ENCODE results near the gene INSL3.
"Not testable (repeated sequence)": the region's sequence is repeated elsewhere in the genome, so short reads cannot be mapped to it uniquely, and the experiment has no call there.

INSL3 gene

DNA sequence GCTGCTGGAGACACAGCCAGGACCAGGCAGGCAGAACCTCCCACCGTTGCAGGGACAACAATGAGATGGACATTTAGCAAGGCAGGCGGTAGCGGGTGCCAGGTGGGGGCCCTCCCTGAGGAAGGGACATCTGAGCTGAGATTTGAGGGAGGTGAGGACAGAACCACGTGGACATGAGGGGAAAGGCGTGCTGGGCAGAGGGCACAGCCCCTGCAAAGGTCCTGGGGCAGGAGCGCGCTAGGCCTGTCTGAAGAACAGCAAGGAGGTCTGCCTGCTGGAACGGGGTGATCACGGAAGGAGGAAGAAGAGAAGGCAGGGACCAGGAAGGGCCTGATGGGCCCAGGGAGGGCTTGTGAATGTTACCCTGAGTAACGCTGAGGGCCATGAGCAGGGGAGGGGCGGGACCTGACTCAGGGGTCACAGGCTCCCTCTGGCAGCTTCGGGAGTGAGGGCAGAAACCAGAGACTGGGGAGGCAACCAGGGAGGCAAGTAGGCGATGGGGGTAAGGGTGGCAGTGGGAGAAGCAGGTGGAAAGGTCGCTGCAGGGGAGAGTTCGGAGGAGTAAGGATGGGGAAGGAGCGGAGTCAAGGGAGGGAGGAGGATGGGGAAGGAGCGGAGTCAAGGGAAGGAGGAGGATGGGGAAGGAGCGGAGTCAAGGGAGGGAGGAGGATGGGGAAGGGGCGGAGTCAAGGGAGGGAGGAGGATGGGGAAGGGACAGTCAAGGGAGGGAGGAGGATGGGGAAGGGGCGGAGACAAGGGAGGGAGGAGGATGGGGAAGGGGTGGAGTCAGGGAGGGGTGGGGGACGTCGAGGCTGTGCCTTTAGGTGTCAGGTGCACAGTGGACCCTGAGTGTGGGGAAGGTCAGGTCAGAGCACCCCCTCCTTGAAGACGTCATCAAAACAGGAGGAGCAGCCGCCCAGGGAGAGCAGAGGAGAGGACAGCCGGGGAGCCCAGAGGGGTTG lies 42.1 kb downstream of the INSL3 start:
- DNase-seq = peak; percentile 82

DNA sequence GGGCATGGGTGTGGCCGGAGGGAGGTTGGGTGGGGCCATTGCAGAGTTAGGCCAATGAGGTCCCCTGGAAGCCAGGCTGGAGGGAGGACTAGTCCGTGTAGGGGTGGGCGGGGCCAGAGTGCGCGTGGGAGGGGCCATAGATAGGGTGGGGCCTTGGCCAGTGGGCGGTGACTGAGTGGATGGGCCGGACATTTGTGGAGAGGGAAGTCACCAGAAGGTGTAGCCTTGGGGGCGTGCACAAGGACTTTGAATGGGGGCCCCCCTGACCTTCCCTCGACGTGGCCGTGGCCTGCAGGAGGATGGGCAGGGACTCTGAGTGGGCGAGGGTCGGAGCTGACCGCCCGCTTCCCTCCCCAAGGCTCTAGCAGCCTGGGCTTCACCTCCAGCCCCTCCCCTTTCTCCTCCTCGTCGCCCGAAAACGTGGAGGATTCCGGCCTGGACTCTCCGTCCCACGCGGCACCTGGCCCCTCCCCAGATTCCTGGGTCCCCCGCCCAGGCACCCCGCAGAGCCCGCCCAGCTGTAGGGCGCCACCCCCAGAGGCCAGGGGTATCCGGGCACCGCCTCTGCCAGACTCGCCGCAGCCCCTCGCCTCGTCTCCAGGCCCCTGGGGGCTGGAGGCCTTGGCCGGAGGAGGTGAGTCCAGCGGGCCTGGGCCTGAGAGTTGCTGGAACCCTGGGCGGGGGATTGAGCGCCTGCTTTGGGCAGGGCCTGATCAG lies 42.9 kb downstream of the INSL3 start:
- DNase-seq = peak; percentile 86

DNA sequence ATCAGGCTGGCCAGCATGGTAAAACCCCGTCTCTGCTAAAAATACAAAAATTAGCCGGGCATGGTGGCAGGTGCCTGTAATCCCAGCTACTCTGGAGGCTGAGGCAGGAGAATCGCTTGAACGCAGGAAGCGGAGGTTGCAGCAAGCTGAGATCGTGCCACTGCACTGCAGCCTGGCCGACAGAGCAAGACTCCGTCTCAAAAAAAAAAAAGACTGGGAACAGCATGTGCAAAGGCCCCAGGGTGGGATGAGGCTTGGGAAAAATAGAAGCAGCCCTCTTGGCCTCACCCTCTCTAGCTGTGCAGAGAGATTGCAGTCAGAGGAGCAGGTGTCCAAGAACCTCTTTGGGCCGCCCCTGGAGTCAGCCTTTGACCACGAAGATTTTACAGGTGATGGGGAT lies 43.5 kb downstream of the INSL3 start:
- DNase-seq = not testable (repeated sequence)

DNA sequence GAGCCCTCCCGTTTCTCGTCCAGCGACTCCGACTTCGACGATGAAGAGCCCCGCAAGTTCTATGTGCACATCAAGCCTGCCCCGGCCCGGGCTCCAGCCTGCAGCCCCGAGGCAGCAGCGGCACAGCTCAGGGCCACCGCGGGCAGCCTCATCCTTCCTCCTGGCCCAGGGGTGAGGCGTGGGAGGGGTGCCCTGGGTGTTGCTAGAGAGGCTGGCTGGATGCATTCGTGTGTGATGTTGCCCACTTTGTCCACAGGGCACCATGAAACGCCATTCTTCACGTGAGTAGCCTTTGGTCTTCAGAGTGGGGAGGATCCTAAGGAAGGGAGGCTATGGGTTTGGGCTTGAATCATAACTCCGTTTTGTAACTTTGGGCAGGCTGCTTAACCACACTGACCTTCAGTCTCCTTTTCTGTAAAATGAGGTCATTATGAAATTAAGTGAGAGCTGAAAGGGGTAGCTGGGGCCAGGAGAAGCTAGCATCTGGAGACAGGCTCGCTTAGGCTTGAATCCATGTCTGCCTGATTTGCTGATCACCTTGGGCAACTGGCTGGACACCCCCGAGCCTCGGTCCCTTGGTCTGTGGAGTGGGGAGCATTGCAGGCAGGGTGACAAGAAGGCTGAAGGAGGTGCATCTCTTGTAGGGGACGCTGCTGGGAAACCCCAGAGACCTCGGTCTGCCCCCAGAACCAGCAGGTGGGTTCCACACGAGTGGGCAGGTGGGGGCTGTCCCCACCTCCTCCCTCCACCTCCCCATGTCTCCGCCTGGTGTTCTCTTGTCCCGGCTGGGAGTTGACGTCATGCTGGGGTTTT lies 45.1 kb downstream of the INSL3 start:
- DNase-seq = no peak

DNA sequence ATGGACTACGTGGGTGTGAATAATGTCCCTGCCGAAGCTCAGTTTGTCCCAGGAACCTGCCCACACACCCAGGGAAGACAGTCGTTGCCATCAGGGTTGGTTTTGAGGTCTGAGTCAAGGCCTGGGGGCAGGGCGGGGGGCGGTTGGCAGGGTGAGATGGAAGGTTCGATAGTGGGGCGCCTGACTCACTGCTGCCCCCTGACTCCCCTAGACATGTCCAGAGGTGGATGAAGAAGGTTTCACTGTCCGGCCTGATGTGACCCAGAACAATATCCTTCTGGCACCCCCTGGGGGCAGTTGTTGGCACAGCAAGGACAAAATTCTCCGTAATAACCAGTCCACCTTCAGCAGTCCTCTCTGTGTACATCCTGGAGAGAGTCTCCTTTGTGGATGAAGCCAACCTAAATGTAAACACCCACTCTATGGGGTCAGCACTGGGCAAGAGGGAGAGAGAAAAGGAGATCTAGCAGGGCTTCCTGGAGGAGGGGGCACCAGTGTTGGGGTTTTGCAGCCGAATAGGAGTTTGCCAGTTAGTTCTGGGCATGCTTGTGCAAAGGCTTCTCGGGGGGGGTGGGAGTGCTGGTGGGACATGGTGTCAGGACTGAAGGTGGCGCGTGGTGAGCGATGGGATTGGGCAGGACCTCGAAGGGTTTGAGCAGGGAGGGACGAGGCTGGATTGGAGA lies 45.9 kb downstream of the INSL3 start:
- peak; percentile 79 for DNase-seq

DNA sequence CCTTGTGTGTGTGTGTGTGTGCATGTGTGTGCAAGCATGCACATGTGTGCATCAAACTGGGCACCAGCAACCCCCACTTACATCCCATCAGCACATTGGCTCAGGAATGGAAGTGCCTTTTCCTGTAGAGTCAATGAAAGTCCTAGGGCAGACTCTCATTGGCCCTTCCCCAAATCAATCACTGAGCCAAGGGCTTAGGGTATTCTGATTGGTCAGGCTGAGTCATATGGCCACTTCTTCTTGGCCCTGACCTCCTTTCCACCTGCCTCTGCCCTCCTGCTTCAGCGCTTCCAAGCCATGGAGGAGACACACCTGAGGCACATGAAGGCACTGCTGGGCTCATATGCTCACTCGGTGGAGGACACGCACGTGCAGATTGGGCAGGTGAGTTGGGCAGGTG lies 49.1 kb downstream of the INSL3 start:
- DNase-seq = peak; percentile 34

DNA sequence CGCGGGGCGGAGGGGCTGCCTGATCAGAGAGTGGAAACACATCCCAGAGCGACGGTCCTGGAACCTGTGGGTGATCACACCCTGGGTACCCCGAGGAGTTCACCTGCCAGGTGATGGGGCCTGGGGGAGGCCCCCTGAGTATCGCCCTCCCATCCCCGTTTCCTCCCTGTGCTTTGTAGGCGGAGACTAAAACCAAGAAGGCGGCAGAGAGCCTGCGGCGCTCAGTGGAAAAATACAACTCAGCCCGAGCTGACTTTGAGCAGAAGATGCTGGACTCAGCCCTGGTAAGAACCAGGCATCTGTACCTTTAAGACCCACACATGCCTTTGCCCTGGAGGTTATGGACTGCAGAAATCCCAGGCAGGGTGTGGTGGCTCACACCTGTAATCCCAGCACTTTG lies 50.7 kb downstream of the INSL3 start:
- no peak for DNase-seq

DNA sequence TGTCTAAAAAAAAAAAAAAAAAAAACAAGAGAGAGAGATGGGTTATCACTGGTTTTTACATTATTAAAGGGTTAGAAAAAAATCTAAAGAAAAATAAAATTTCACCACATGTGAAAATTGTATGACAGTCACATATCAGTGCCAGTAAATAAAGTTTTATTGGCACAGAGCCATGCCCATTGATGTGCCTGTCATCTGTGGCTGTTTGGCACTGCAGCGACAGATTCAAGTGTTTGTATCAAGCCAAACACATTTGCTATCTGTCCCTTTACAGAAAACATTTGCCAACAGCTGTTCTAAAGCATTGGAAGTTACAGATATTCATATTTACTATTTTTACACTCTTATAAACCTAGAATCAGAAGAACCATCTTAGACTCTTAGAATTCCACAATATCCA lies 53.8 kb downstream of the INSL3 start:
- DNase-seq = no peak

DNA sequence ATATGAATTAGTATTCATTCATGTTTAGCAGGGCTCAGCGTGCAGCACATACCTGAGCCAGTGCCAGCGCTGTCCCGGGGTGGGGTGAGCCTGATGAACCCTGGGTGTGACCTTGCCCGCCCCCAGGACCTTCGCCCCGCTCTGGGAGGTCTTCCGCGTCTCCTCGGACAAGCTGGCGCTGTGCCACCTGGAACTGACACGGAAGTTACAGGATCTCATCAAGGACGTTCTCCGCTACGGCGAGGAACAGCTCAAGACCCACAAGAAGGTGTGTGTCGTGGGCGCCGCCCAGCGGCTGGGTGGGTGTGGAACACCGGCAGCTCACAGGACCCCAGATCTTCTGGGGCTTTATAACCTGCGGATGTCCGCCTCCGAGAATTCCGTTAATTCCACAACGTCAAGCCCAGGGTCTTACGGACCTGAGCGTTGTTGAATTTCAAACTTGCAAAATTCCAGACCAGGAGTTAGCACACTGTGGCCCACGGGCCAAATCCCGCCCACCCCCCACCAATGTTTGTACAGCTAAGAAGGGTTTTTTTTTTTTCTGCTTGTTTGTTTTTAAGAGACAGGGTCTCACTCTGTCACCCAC lies 54.7 kb downstream of the INSL3 start:
- peak; percentile 74 for DNase-seq
